ENCODE data around the gene SNCAIP.

Gene SNCAIP

GRCh38 chr5:122471031-122471751 lies 159.2 kb downstream of the SNCAIP start:
- no peak overlapping the region for H3K4me3 ChIP-seq (ENCODE audit: low read depth, low read length)
- TF ChIP-seq CTCF (IDR thresholded peaks at IDR 0.05; ENCODE audit: low read depth, low read length), result no peak

GRCh38 chr5:122471752-122472061 lies 159.7 kb downstream of the SNCAIP start:
- TF ChIP-seq CTCF (IDR thresholded peaks at IDR 0.05; ENCODE audit: low read depth, low read length), result no peak
- no peak overlapping the region for H3K4me3 ChIP-seq (ENCODE audit: low read depth, low read length)

GRCh38 chr5:122473138-122473843 lies 161.3 kb downstream of the SNCAIP start:
- no peak for TF ChIP-seq CTCF (IDR thresholded peaks at IDR 0.05; ENCODE audit: low read depth, low read length)
- no peak overlapping the region for H3K4me3 ChIP-seq (ENCODE audit: low read depth, low read length)

- no peak for TF ChIP-seq CTCF (IDR thresholded peaks at IDR 0.05; ENCODE audit: low read depth, low read length)
- no peak overlapping the region for H3K4me3 ChIP-seq (ENCODE audit: low read depth, low read length)
Measured at GRCh38 chr5:122473941-122474340, 161.9 kb downstream of the SNCAIP start.

GRCh38 chr5:122478741-122479442 lies 166.9 kb downstream of the SNCAIP start:
- no peak overlapping the region for H3K4me3 ChIP-seq (ENCODE audit: low read depth, low read length)
- TF ChIP-seq CTCF (IDR thresholded peaks at IDR 0.05; ENCODE audit: low read depth, low read length), result no peak

GRCh38 chr5:122480146-122480545 lies 168.1 kb downstream of the SNCAIP start:
- no peak for TF ChIP-seq CTCF (IDR thresholded peaks at IDR 0.05; ENCODE audit: low read depth, low read length)
- no peak overlapping the region for H3K4me3 ChIP-seq (ENCODE audit: low read depth, low read length)

- no peak for TF ChIP-seq CTCF (IDR thresholded peaks at IDR 0.05; ENCODE audit: low read depth, low read length)
- H3K4me3 ChIP-seq (ENCODE audit: low read depth, low read length), result no peak overlapping the region
Measured at GRCh38 chr5:122484103-122484502, 172.1 kb downstream of the SNCAIP start.

Measured in WI38 (cell line).